GM19025 (cell line): ENCODE results near the gene ULBP2.
"Not testable (repeated sequence)": the region's sequence is repeated elsewhere in the genome, so short reads cannot be mapped to it uniquely, and the experiment has no call there.

ENCODE experiments used
- ATAC-seq: cut with Tn5 transposase; IDR thresholded peaks from one replicate; pipeline ENCODE4 v1.9.1; 2021; ENCODE audit warnings: mild to moderate bottlenecking, low read depth, moderate library complexity; ENCODE audit not compliant: unreplicated experiment

The ULBP2 gene

GRCh38 chr6:149991472-149991795, 49.6 kb downstream of the ULBP2 start:
- ATAC-seq, result not testable (repeated sequence)

- no peak for ATAC-seq
Measured at GRCh38 chr6:149991838-149992237, 50.0 kb downstream of the ULBP2 start.

- no peak for ATAC-seq
Measured at GRCh38 chr6:149995235-149995750, 53.5 kb downstream of the ULBP2 start.

GRCh38 chr6:149995971-149996370, 54.2 kb downstream of the ULBP2 start:
- no peak for ATAC-seq
